Fibroblast of skin of abdomen (primary cell): ENCODE results near the gene C9orf50.

Source experiments
- DNase-seq: peaks from one replicate; pipeline ENCODE4 v3.0.0-alpha.2; 2013

C9orf50 gene

GRCh38 chr9:129568560-129569501, 52.1 kb downstream of the C9orf50 start:
- DNase-seq: peak; percentile 56

- DNase-seq: peak; percentile 74
Measured at GRCh38 chr9:129567842-129568559, 52.9 kb downstream of the C9orf50 start.

GRCh38 chr9:129567329-129567728, 53.6 kb downstream of the C9orf50 start:
- no peak for DNase-seq

- no peak for DNase-seq
Measured at GRCh38 chr9:129566563-129567266, 54.2 kb downstream of the C9orf50 start.

- DNase-seq: no peak
Measured at GRCh38 chr9:129562917-129563316, 58.0 kb downstream of the C9orf50 start.

GRCh38 chr9:129562514-129562913, 58.4 kb downstream of the C9orf50 start:
- no peak for DNase-seq
